G401.6 (cell line): ENCODE measurements around the gene PCMT1.
A peak's percentile ranks its signal among the peaks of the same experiment; 100 is the strongest.
"Not testable (repeated sequence)": the region's sequence is repeated elsewhere in the genome, so short reads cannot be mapped to it uniquely, and the experiment has no call there.

ENCODE experiments used
- FAIRE-seq: peaks from 2 replicates; lab custom pipeline; 2012; peaks lifted over from hg19 to GRCh38; lab: Jason Lieb, UNC

Gene PCMT1

DNA sequence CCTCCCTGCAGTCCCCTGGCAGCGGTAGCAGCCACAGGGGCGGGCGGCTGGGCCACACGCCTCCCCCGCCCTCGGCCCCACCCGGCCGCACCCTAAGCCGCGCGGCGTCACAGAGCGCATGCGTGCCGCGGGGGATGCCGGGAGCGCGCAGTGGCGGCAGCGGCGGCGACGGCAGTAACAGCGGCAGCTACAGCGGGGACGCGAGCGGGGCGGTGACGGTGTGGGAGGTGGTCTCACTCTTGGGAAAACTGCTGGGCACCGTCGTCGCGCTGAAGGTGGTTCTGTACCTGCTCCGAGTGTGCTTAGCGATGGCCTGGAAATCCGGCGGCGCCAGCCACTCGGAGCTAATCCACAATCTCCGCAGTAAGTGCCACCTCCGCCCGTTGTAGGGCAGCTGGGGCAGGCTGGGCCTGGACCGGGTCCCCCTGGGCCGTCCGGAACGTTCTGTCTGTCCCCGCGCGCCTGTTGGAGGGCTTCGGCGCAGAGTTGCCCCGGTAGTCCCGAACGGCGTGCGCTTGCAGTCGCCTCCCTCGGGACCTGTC lies at the start of gene PCMT1:
Gene PCMT1, plus strand, starts transcription at position 148 of the 542 bp plus-strand sequence. Its CDS starts 161 bp downstream, at position 309.
- no peak for FAIRE-seq

- FAIRE-seq: no peak
Measured at GRCh38 chr6:149701714-149702113, 47.8 kb upstream of the PCMT1 start.

DNA sequence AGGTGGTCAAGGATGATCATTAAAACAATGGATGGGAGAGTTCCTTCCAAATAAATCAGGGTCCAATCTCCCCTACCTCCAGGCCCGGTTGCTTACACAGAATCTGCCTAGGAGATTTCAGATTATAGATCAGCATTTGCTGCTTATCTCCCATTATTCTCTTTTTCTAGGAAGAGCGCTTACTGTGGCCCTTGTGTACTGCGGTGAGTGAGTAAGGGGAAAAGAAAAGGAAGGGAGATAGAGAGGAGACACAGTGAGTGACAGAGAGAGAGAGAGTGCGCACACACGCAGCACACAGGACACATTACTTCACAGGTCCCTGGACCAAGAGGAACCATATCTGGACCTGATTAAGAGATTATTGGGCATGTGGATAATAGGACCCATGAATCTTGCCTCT lies 37.8 kb upstream of the PCMT1 start:
- no peak for FAIRE-seq

DNA sequence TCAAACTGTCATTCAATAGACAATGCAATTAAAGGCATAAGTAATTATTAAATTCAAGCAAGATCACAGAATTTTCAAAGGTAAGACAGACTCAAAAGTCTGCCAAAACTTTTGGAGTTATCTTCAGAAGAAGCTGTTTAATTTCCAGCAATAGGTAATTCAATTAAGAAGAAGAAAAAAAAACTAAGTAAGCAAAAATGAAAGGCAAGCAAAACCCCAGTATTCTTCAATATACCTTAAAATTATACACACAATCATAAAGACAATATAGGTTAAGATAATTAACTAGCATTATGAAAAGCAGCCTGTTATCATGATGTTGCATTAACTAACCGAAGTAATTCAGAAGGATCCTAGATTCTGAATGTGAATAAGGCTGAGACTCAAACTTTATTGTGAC lies 35.1 kb upstream of the PCMT1 start:
- no peak for FAIRE-seq

- FAIRE-seq: no peak
Measured at GRCh38 chr6:149716181-149716963, 33.2 kb upstream of the PCMT1 start.

GRCh38 chr6:149717255-149717587 lies 32.3 kb upstream of the PCMT1 start:
- FAIRE-seq: no peak

DNA sequence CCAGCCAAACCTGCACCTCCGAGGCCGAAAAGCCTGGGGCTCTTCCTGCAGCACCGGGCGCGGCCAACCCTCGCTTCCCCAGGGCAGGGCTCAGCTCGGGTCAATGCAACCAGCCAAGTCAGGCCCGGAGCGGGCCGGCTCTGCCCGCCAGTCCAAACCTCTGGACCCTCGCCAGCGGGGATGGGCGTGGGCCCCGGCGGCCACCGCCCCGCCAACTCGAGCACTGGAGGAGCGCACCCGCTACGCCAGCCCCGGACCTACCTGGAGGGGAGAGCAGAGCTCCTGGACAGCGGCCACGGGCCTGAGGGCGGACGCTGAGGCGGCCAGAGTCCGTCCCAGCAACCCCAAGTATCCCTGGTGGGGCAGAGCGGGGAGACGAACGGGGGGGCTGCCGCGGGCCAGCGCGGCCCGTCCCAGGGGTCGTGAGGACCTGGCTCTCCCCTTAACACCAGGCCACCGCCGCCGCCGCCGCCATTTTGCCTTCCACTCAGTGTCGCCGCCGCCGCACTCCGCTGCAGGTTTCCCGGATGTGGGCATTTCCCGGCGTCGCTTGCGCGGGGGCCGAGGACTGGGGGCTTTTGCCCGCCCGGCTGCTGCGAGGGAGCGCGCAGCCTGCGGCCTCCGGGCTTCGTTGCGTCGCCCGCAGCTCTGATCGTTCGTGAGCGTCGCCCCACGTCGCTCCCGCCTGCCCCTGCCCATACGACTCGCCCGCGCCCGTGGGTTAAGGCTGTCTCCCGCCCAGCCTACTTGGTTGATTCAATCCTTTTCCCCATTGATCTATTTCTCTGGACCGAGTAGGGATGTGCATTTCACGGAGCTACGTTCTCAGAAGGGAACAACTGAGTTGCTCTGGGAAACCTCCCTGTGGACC lies 31.7 kb upstream of the PCMT1 start, which contains the start of gene LATS1:
Gene LATS1, minus strand, starts transcription at position 514 of the 871 bp plus-strand sequence. CDS start 15,975 bp downstream, outside the sequence.
- FAIRE-seq: no peak

GRCh38 chr6:149719531-149719930 lies 30.0 kb upstream of the PCMT1 start:
- no peak for FAIRE-seq

GRCh38 chr6:149723262-149723661 lies 26.3 kb upstream of the PCMT1 start:
- FAIRE-seq: no peak

DNA sequence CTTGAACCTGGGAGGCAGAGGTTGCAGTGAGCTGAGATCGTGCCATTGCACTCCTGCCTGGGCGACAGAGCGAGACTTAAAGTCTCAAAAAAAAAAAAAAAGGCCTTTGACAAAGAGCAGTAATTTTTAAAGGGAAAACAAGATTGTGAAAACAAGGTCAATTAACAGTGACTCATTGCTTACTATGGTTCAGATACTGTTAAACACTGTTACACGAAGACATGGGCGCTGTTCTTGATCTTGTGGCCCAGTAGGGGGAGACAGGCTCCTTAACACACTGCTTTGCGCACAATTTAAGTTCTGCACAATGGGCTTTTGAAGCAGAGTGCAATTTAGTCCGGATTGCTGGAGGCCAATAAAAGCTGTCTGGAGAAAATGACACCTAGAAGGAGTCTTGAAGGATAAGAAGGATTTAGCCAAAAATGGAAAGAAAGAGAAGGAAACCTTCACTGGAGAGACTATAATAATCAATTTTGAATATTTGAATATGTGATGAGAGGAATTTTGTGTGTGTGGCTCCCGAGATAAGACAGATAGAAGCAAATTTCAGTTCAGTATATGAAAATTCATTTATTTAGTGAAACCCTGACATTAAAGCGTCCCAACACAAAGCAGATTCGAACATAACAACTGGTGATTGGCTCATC lies 25.6 kb upstream of the PCMT1 start:
- peak; percentile 93 for FAIRE-seq

DNA sequence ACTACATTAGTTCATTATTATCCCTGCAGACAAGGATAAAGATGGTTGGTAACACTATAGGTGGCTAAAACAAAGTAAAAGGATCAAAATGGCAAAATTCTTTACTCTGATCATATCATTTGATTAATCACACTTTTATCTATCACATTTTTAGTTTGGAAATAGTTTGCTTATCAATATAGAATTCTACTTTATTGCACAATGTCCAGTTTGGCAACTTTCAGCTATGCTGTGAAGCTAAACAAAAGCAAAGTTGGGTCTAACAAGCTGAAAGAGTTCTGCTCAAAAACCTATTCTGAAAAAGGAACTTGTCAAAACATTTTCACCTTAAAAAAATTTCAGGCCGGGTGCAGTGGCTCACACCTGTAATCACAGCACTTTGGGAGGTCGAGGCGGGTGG lies 23.8 kb upstream of the PCMT1 start:
- FAIRE-seq: no peak

GRCh38 chr6:149727793-149728498 lies 21.6 kb upstream of the PCMT1 start:
- no peak for FAIRE-seq

GRCh38 chr6:149728499-149729234 lies 20.9 kb upstream of the PCMT1 start:
- no peak for FAIRE-seq

DNA sequence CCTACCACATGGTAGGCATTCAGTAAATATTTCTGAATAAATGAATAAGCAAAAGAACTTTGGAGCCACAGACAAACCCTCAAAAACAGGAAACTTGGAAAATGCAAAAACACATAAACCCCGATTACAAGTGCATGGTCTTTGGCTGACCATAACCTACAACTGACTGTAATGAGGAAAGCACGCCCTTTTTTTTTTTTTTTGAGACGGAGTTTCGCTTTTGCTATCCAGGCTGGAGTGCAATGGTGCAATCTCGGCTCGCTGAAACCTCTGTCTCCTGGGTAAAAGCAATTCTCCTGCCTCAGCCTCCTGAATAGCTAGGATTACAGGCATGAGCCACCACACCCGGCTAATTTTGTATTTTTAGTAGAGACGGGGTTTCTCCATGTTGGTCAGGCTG lies 19.7 kb upstream of the PCMT1 start:
- FAIRE-seq: no peak

GRCh38 chr6:149733089-149733720 lies 16.3 kb upstream of the PCMT1 start:
- no peak for FAIRE-seq

DNA sequence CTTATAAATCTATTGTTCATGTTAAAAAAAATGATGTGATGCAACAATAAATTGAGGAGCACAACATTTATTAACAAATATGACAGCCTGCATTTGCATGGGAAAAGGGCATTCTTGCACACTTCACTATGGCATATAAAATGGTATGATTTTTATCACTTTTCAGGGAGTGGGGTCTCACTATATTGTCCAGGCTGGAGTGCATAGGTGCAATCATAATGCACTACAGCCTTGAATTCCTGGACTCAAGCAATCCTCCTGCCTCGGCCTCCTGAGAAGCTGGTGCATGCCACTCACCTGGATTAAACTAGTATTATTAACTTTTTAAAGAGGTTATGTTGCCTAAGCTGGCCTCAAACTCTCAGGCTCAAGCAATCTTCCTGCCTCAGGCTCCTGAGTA lies 14.6 kb upstream of the PCMT1 start:
- no peak for FAIRE-seq

DNA sequence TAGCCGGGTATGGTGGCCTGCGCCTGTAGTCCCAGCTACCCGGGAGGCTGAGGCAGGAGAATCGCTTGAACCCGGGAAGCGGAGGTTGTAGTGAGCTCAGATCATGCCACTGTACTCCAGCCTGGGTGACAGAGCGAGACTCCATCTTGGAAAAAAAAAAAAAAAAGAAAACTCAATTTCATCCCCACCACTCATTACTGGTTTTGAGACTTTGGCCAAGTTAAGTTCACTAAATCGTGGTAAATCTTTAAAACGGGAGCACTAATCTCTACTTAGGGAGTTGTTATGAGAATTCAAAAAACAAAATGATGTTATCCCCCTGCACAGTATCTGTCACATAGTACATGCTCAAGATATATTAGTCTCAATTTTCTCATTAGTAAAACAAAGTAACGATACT lies 4.3 kb upstream of the PCMT1 start:
- not testable (repeated sequence) for FAIRE-seq

DNA sequence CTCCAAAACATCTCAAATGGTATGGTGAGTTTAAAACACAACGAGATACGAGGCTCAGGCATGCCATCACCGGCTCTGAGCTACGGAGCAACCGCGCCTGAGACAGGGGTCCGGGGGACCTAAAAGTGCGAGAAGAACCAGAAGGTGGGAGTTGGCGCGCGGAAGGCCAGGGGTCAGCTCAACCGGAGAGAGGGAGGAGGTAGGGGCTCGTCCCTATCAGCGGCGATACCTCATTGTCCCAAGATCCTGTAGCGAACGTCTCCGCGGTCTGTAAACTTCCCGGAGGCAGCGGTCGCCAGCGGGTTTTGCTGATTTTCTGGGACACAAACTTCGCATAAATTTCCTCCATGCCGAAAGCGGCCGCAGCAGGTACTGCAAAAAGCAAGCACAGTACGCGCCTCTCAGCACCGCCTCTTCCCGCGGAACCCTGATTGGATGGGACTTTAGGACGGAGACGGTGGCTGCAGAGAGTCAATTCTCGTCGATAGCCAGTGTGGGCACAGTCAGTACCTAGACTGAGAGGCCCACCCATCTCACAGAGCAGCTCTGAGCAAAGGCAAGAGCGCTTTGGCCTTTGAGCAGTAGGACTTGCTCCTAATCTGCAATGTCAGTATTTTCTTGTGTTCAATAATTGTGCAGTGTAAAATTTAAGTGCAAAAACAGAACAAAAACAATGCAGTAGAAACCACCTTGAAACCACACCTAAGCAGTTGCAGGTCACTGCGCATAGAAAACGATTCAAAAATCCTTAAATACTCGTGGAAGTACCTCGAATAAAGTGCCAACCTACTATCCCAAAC lies 3.2 kb upstream of the PCMT1 start, which contains the start of gene NUP43:
Gene NUP43, minus strand, starts transcription at position 383 of the 800 bp plus-strand sequence. Its CDS starts 34 bp downstream, at position 349.
- FAIRE-seq: peak; percentile 78

DNA sequence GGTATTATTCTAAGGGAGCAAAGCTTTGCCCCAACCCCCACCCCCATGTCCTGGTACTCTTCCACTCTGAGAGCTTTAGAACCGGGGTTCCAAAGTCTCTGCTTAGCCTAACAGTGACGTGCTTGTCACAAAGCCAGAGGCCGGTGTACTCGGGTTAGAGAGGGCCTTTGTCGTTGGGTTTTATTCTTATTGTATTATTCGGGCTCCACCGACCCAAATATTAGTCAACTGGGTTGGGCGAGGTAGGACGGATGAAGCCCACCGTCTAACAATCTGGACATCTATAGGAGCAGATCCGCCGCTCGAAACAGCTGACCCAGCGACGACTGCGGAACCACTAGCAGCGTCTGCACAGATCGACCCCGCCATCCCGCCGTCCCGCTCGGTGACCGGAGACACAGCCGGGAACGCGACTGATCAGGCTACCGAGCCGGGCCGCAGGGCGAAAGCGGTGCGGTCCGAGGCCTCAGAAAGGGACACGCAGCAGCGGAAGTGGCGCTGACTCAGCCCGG lies 403 bp upstream of the PCMT1 start:
- not testable (repeated sequence) for FAIRE-seq
